GM08714 (cell line): ENCODE data around the gene MAPK13.

Experiments
- H3K4me3 ChIP-seq: fragments of 200-500 bp; sonication (Bioruptor generic); 2 replicates; pipeline ENCODE4 v1.5.1; 2014; ENCODE audit warnings: mild to moderate bottlenecking, low read length, inconsistent platforms
- ZNF274 ChIP-seq: IDR thresholded peaks from 2 replicates; pipeline ENCODE4 v1.6.1; 2012; ENCODE audit warnings: mild to moderate bottlenecking, low read depth, low read length

The MAPK13 gene

GRCh38 chr6:36142971-36143838 lies 12.9 kb downstream of the MAPK13 start:
- no peak overlapping the region for H3K4me3 ChIP-seq
- no peak for TF ChIP-seq ZNF274

GRCh38 chr6:36145495-36145894 lies 15.2 kb downstream of the MAPK13 start:
- no peak overlapping the region for H3K4me3 ChIP-seq
- no peak for TF ChIP-seq ZNF274

- TF ChIP-seq ZNF274, result no peak
- no peak overlapping the region for H3K4me3 ChIP-seq
Observed at GRCh38 chr6:36147294-36147693, 17.0 kb downstream of the MAPK13 start.

- H3K4me3 ChIP-seq, result no peak overlapping the region
- TF ChIP-seq ZNF274, result no peak
Observed at GRCh38 chr6:36149476-36149875, 19.2 kb downstream of the MAPK13 start.

- H3K4me3 ChIP-seq, result no peak overlapping the region
- no peak for TF ChIP-seq ZNF274
Observed at GRCh38 chr6:36150283-36150682, 20.0 kb downstream of the MAPK13 start.

- TF ChIP-seq ZNF274, result no peak
Observed at GRCh38 chr6:36154286-36154685, 24.0 kb downstream of the MAPK13 start.

GRCh38 chr6:36155662-36156061 lies 25.3 kb downstream of the MAPK13 start:
- TF ChIP-seq ZNF274, result no peak
- H3K4me3 ChIP-seq, result no peak overlapping the region

More at GRCh38 chr6:36154286-36154685, 24.0 kb downstream of the MAPK13 start:
- H3K4me3 ChIP-seq, result no peak overlapping the region

GRCh38 chr6:36160147-36160760 lies 29.9 kb downstream of the MAPK13 start:
- H3K4me3 ChIP-seq, result no peak overlapping the region
- TF ChIP-seq ZNF274, result no peak

- no peak for TF ChIP-seq ZNF274
- no peak overlapping the region for H3K4me3 ChIP-seq
Observed at GRCh38 chr6:36169023-36170007, 39.0 kb downstream of the MAPK13 start.

- TF ChIP-seq ZNF274, result no peak
- H3K4me3 ChIP-seq, result no peak overlapping the region
Observed at GRCh38 chr6:36170704-36171103, 40.4 kb downstream of the MAPK13 start.

- no peak overlapping the region for H3K4me3 ChIP-seq
Observed at GRCh38 chr6:36171573-36171972, 41.3 kb downstream of the MAPK13 start.

GRCh38 chr6:36177166-36177565 lies 46.9 kb downstream of the MAPK13 start:
- H3K4me3 ChIP-seq, result no peak overlapping the region
- TF ChIP-seq ZNF274, result no peak

More at GRCh38 chr6:36171573-36171972, 41.3 kb downstream of the MAPK13 start:
- TF ChIP-seq ZNF274, result no peak

- H3K4me3 ChIP-seq, result no peak overlapping the region
- TF ChIP-seq ZNF274, result no peak
Observed at GRCh38 chr6:36178544-36178943, 48.2 kb downstream of the MAPK13 start.

GRCh38 chr6:36180126-36180525 lies 49.8 kb downstream of the MAPK13 start:
- H3K4me3 ChIP-seq, result no peak overlapping the region
- no peak for TF ChIP-seq ZNF274
